Endothelial cell of umbilical vein (primary cell): ENCODE data around the gene CEP19. TPM values are rescaled to one million over a fixed set of nuclear protein-coding genes. Genes with fewer than 3 reads are reported as not detected.

Source experiments
- Bru-seq: library from RNA; stranded (reverse); fragments of 400-500 nt; gene quantifications from one replicate; lab custom pipeline; 2021; lab: Mats Ljungman, UMichigan
- BruChase-seq, 2 experiments: library from RNA; stranded (reverse); fragments of 400-500 nt; gene quantifications; one replicate each; lab custom pipeline; 2021; lab: Mats Ljungman, UMichigan
- BruUV-seq: library from RNA; stranded (reverse); fragments of 400-500 nt; replicated peaks from 2 replicates; lab custom pipeline; 2021; lab: Mats Ljungman, UMichigan
- CTCF ChIA-PET: fragments of 300-600, 350-600 bp; sonication (Branson Sonifier 250); formaldehyde crosslinking; loops from one replicate; lab custom pipeline; 2021; ENCODE audit warnings: antibody characterized with exemption, inconsistent platforms; lab: Charles Lee
- POLR2A ChIA-PET: fragments of 300-600, 350-600 bp; sonication (Branson Sonifier 250); formaldehyde crosslinking; loops from one replicate; lab custom pipeline; 2021; ENCODE audit warnings: antibody characterized with exemption, inconsistent platforms; lab: Charles Lee
- DNase-seq: peaks from one replicate; pipeline ENCODE4 v3.0.0-alpha.2; 2011; ENCODE audit warnings: low read depth, low spot score
- FAIRE-seq: peaks from 2 replicates; lab custom pipeline; 2011; peaks lifted over from hg19 to GRCh38; lab: Jason Lieb, UNC
- H2AFZ ChIP-seq: 2 replicates; pipeline ENCODE4 v1.6.0; 2012; ENCODE audit warnings: low read depth, low read length, control low read depth, inconsistent platforms
- H3K27ac ChIP-seq: 2 replicates; pipeline ENCODE4 v1.5.1; 2011; ENCODE audit warnings: low read depth, mild to moderate bottlenecking, control low read depth, low read length, moderate library complexity; ENCODE audit not compliant: insufficient read depth
- H3K27me3 ChIP-seq, 2 experiments: 2 replicates each; pipeline versions ENCODE4 v1.6.0 to v1.6.1; 2011; ENCODE audit warnings: low read length in 2 of 2, mixed read lengths in 1 of 2; ENCODE audit not compliant: control insufficient read depth in 2 of 2, insufficient read depth in 2 of 2
- H3K36me3 ChIP-seq, 2 experiments: 2 replicates in 1 of 2; 3 replicates in 1 of 2; pipeline ENCODE4 v1.5.1; 2011; ENCODE audit warnings: low read length in 2 of 2, mild to moderate bottlenecking in 1 of 2, moderate library complexity in 1 of 2; ENCODE audit not compliant: control insufficient read depth in 2 of 2, insufficient read depth in 2 of 2; ENCODE audit errors: extremely low read depth in 1 of 2
- H3K4me1 ChIP-seq: 3 replicates; pipeline ENCODE4 v1.5.1; 2011; ENCODE audit warnings: mild to moderate bottlenecking, low read length; ENCODE audit not compliant: control insufficient read depth, insufficient read depth; ENCODE audit errors: extremely low read depth
- H3K4me2 ChIP-seq: 2 replicates; pipeline ENCODE4 v1.6.1; 2011; ENCODE audit warnings: low read length, control low read depth, mixed read lengths; ENCODE audit not compliant: insufficient read depth
- H3K4me3 ChIP-seq, 3 experiments: fragments of 200-600 bp in 1 of 3; sonication (generic), shearing (Covaris generic) in 1 of 3; replicated peaks in 1 of 3; 2 replicates each; pipeline ENCODE4 v1.5.1; 2011 to 2016; ENCODE audit warnings: control low read depth in 3 of 3, low read length in 3 of 3, mild to moderate bottlenecking in 2 of 3, inconsistent platforms in 1 of 3, low read depth in 1 of 3, moderate library complexity in 1 of 3; ENCODE audit not compliant: insufficient read depth in 1 of 3
- H3K79me2 ChIP-seq: 2 replicates; pipeline ENCODE4 v1.6.0; 2012; ENCODE audit warnings: low read length, inconsistent platforms; ENCODE audit not compliant: control insufficient read depth, insufficient read depth
- H3K9ac ChIP-seq: replicated peaks from 2 replicates; pipeline ENCODE3; 2011; ENCODE audit warnings: low read length, control low read depth; ENCODE audit not compliant: insufficient read depth; ENCODE audit errors: extremely low read depth
- H3K9me1 ChIP-seq: replicated peaks from 3 replicates; pipeline ENCODE4 v1.6.0; 2011; ENCODE audit warnings: mild to moderate bottlenecking, low read length; ENCODE audit not compliant: control insufficient read depth, insufficient read depth; ENCODE audit errors: extremely low read depth
- H3K9me3 ChIP-seq: replicated peaks from 2 replicates; pipeline ENCODE4 v1.5.1; 2012; ENCODE audit warnings: low read length, inconsistent platforms; ENCODE audit not compliant: control insufficient read depth, insufficient read depth
- H4K20me1 ChIP-seq: replicated peaks from 2 replicates; pipeline ENCODE3; 2011; ENCODE audit warnings: mild to moderate bottlenecking, low read length; ENCODE audit not compliant: control insufficient read depth, insufficient read depth; ENCODE audit errors: extremely low read depth
- GATA2 ChIP-seq: IDR thresholded peaks from 2 replicates; pipeline ENCODE4 v1.7.0; 2011; ENCODE audit warnings: low read depth, mild to moderate bottlenecking, moderate library complexity, mixed read lengths, low read length; ENCODE audit not compliant: insufficient read length, insufficient read depth
- POLR2A ChIP-seq: IDR thresholded peaks from 2 replicates; pipeline ENCODE4 v1.6.1; 2012; ENCODE audit warnings: low read depth, mild to moderate bottlenecking, control low read depth, low read length
- POLR2AphosphoS5 ChIP-seq: IDR thresholded peaks from 2 replicates; pipeline ENCODE4 v1.6.1; 2012; ENCODE audit warnings: low read depth, mild to moderate bottlenecking, control low read depth, low read length, moderate library complexity; ENCODE audit not compliant: insufficient read depth
- dilution Hi-C: fragments of 300-500 bp; cut with MboI; formaldehyde crosslinking; loops from one replicate; pipeline ENCODE4 v1.15.0; 2019; ENCODE audit warnings: low sequenced_read_pairs; ENCODE audit not compliant: extremely low pct_ligation_motif_present
- intact Hi-C: fragments of 100-400 bp; cut with micrococcal nuclease; formaldehyde crosslinking; loops from one replicate; pipeline ENCODE4 v1.10.0; 2022
- long read RNA-seq: library from polyadenylated mRNA; stranded (forward); transcript quantifications from one replicate; pipeline ENCODE4 v2.0.0, GENCODE V29; 2021
- polyA minus RNA-seq, 3 experiments: library from RNA; depleted of rRNA, polyadenylated mRNA; stranded (reverse); fragments of >200 nt; gene quantifications; 1 replicate in 1 of 3; 2 replicates in 2 of 3; pipeline ENCODE4 v1.2.3, GENCODE V29; 2011
- polyA plus RNA-seq, 4 experiments: library from polyadenylated mRNA; depleted of rRNA in 3 of 4; stranded (reverse) in 3 of 4; unstranded in 1 of 4; fragments of >200 nt; gene quantifications; 2 replicates each; pipeline versions ENCODE4 v1.2.1 to v1.2.3, GENCODE V29; 2011 to 2012; ENCODE audit warnings: missing spikeins in 1 of 4
- total RNA-seq: library from RNA; stranded (reverse); gene quantifications from 2 replicates; pipeline ENCODE4 v1.2.3, GENCODE V29; 2021
- TF ChIP-seq, protein P1 (sequence below): IDR thresholded peaks from 2 replicates; pipeline ENCODE4 v1.6.1; 2011; ENCODE audit not compliant: insufficient read depth, insufficient read length

The CEP19 gene, protein sequence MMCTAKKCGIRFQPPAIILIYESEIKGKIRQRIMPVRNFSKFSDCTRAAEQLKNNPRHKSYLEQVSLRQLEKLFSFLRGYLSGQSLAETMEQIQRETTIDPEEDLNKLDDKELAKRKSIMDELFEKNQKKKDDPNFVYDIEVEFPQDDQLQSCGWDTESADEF
- total RNA-seq (1.2 and 1.6 TPM in 2 replicates), polyA plus RNA-seq (0.53 and 0.87 TPM in 2 replicates), polyA minus RNA-seq (0.63 and 0.68 TPM in 2 replicates), Bru-seq, nascent RNA (percentile 28 among the genes with signal in this experiment), BruChase-seq, experiment 1, labeled RNA remaining after a 6-hour chase (percentile 35 among the genes with signal in this experiment), BruChase-seq, experiment 2, labeled RNA remaining after a 2-hour chase (percentile 40 among the genes with signal in this experiment)
- 1.3 TPM in 2 replicates for polyA plus RNA-seq (2011; cell fraction: cytosol; rRNA removed)
- polyA plus RNA-seq (2011; cell fraction: nucleus; rRNA removed), result 0.18 and 0.25 TPM in 2 replicates
- polyA plus RNA-seq (2012), result 1.1 and 1.4 TPM in 2 replicates
- polyA minus RNA-seq (2011; cell fraction: cytosol; rRNA and poly(A)+ RNA removed), result 0.82 TPM
- 0.24 TPM in 1 of 2 replicates, not detected in the other for polyA minus RNA-seq (2011; cell fraction: nucleus; rRNA and poly(A)+ RNA removed)
- long read RNA-seq, partial matches to known transcripts, result 0 of 6 reads
- long read RNA-seq, other reads (novel, unspliced or antisense), result 2 of 6 reads

DNA sequence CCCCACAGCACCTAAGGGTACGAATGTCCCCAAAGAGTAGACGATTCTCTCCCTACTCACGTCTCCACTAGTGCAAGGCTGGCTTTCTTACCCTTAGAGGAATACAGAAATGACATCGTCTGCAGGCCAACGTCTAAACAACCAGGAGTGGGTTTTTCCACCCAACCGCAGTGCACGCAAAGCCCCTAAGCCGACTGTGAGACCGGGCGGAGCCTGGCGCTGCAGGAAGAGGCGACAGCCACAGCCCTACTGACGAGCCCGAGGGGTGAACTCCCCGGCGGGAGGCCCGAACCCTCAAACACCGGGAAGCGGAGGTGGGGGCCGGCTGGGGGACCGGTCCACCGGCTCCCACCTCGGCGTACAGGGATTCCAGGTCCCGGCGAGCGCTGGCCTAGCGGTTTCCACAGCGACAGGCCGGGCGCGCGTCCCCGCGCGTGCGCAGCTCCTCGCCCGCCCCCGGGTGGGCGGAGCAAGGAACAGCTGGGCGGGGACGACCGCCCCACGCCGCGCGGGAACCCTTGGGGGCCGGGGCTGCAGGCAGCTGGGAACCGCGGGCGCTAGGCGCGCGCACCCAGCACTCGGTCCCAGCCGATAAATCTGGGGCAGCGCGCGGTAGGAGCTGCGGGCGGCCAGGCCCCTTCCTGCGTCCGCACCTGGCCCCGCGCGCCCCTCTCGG, at the start of gene CEP19, which contains the start of gene PIGX:
Gene CEP19 (minus strand): TSS at position 413 of the 676 bp plus-strand sequence. CDS start 3,593 bp downstream, outside the sequence.
Gene PIGX (plus strand): TSS at position 540 of the 676 bp plus-strand sequence.
- intact Hi-C loops (loop anchor here (1.0 to 2.0 kb wide), 2 partner anchors 10 to 29 kb away; no protein-coding TSS in a partner anchor), dilution Hi-C loops (no loop called here)
- peak within 1 kb of the TSS; percentile 93 for H3K4me2 ChIP-seq
- H3K4me3 ChIP-seq, result peak within 1 kb of the TSS; percentile 40 to 72 (median 67)
- no TSS peak for BruUV-seq
- H3K27me3 ChIP-seq, result no peaks in the 10 kb centered on the region
- peak within 1 kb of the TSS; percentile 69 for H3K9ac ChIP-seq
- peak; percentile 84 for DNase-seq
- H3K4me1 ChIP-seq, result peaks cover 7% of the 10 kb centered on the region
- H3K9me3 ChIP-seq, result no peaks in the 10 kb centered on the region
- H3K27ac ChIP-seq, result peak within 1 kb of the TSS; percentile 36
- no peaks in the 10 kb centered on the region for H4K20me1 ChIP-seq
- FAIRE-seq, result peak; percentile 67
- no peaks in the 10 kb centered on the region for H3K36me3 ChIP-seq
- peak within 1 kb of the TSS; percentile 98 for H2AFZ ChIP-seq
- H3K79me2 ChIP-seq, result no peaks in the 10 kb centered on the region
- H3K9me1 ChIP-seq, result no peaks in the 10 kb centered on the region
- ChIA-PET POLR2A (interaction anchor here (1.1 kb wide), 1 partner anchor 28 kb away, joined by 3 read pairs; the partner anchor contains the start of gene PAK2), CTCF (interaction anchor here (0.7 to 1.2 kb wide), 3 partner anchors 8 to 28 kb away, joined by 3 read pairs; partner anchors contain the start of gene PAK2)
- TF ChIP-seq, protein P1, sequence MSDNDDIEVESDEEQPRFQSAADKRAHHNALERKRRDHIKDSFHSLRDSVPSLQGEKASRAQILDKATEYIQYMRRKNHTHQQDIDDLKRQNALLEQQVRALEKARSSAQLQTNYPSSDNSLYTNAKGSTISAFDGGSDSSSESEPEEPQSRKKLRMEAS, result no peak
- TF ChIP-seq POLR2A, result peak; percentile 62
- no peak for TF ChIP-seq GATA2
- TF ChIP-seq POLR2AphosphoS5, result peak; percentile 71
